HCT116 (cell line): ENCODE results near the gene EFR3B. TPM values are rescaled to one million over a fixed set of nuclear protein-coding genes. Genes with fewer than 3 reads are reported as not detected.

Experiments used
- ATAC-seq: fragments of 200-7000 bp; cut with Tn5 transposase; 2 replicates; pipeline ENCODE4 v1.9.1; 2020; ENCODE audit warnings: mild to moderate bottlenecking, moderate library complexity
- Bru-seq: library from RNA; stranded (reverse); fragments of 400-500 nt; gene quantifications from one replicate; lab custom pipeline; 2021; lab: Mats Ljungman, UMichigan
- BruChase-seq, 2 experiments: library from RNA; stranded (reverse); fragments of 400-500 nt; gene quantifications; one replicate each; lab custom pipeline; 2021; lab: Mats Ljungman, UMichigan
- BruUV-seq: library from RNA; stranded (reverse); fragments of 400-500 nt; replicated peaks from 2 replicates; lab custom pipeline; 2021; lab: Mats Ljungman, UMichigan
- CTCF ChIA-PET: fragments of 300-600 bp; sonication (Branson Sonifier 250); formaldehyde crosslinking; loops from one replicate; lab custom pipeline; 2021; ENCODE audit warnings: antibody characterized with exemption; lab: Charles Lee
- POLR2A ChIA-PET: fragments of 300-600, 350-600 bp; sonication (Branson Sonifier 250); formaldehyde crosslinking; loops from one replicate; lab custom pipeline; 2021; ENCODE audit warnings: antibody characterized with exemption; lab: Charles Lee
- RAD21 ChIA-PET, 2 experiments: fragments of 300-600 bp; sonication (Branson Sonifier 250); formaldehyde crosslinking; loops; one replicate each; lab custom pipeline; 2023; ENCODE audit warnings: low total read pairs in 2 of 2; ENCODE audit not compliant: uncharacterized antibody in 2 of 2, unreplicated experiment in 2 of 2, low non-redundant PET in 1 of 2; lab: Charles Lee
- DNase-seq: peaks from one replicate; pipeline ENCODE4 v3.0.0-alpha.2; 2010; ENCODE audit warnings: low read depth, low spot score
- H2AFZ ChIP-seq: fragments of 200-600 bp; shearing (Covaris generic), sonication (generic); 2 replicates; pipeline ENCODE4 v1.6.1; 2017; ENCODE audit warnings: low read depth, mixed run types, mixed read lengths, antibody characterized with exemption, low read length; ENCODE audit not compliant: poor library complexity, severe bottlenecking
- H3K27ac ChIP-seq: 2 replicates; pipeline ENCODE4 v1.5.1; 2012; ENCODE audit warnings: low read depth, low read length
- H3K27me3 ChIP-seq: fragments of 200-600 bp; sonication (generic); 2 replicates; pipeline ENCODE4 v1.6.1; 2016; ENCODE audit warnings: mixed run types, low read length, mixed read lengths; ENCODE audit not compliant: insufficient read depth
- H3K36me3 ChIP-seq, 2 experiments: fragments of 200-500 bp in 1 of 2; fragments of 200-600 bp in 1 of 2; sonication (Bioruptor generic) in 1 of 2; sonication (generic) in 1 of 2; 2 replicates each; pipeline versions ENCODE4 v1.5.1 to v1.6.1; 2014 to 2016; ENCODE audit warnings: low read length in 2 of 2, inconsistent platforms in 1 of 2, mixed read lengths in 1 of 2, mixed run types in 1 of 2; ENCODE audit not compliant: insufficient read depth in 2 of 2, control insufficient read depth in 1 of 2
- H3K4me1 ChIP-seq, 2 experiments: fragments of 200-600 bp in 1 of 2; sonication (generic) in 1 of 2; 2 replicates each; pipeline versions ENCODE4 v1.5.1 to v1.6.1; 2012 to 2017; ENCODE audit warnings: low read length in 2 of 2, inconsistent platforms in 1 of 2, mild to moderate bottlenecking in 1 of 2, mixed read lengths in 1 of 2, mixed run types in 1 of 2, moderate library complexity in 1 of 2; ENCODE audit not compliant: insufficient read depth in 2 of 2, control insufficient read depth in 1 of 2
- H3K4me2 ChIP-seq: fragments of 200-600 bp; sonication (generic); 2 replicates; pipeline ENCODE4 v1.6.1; 2017; ENCODE audit warnings: mixed run types, low read length, mixed read lengths
- H3K4me3 ChIP-seq, 2 experiments: fragments of 200-600 bp in 1 of 2; sonication (generic) in 1 of 2; replicated peaks in 1 of 2; 2 replicates each; pipeline ENCODE4 v1.5.1; 2011 to 2016; ENCODE audit warnings: low read length in 2 of 2, control low read depth in 1 of 2, low read depth in 1 of 2, mild to moderate bottlenecking in 1 of 2, mixed read lengths in 1 of 2, mixed run types in 1 of 2
- H3K79me2 ChIP-seq: fragments of 200-600 bp; sonication (generic); 2 replicates; pipeline ENCODE4 v1.6.1; 2017; ENCODE audit warnings: mild to moderate bottlenecking, mixed run types, low read length, moderate library complexity, mixed read lengths; ENCODE audit not compliant: insufficient read depth
- H3K9ac ChIP-seq: fragments of 200-600 bp; sonication (generic); 2 replicates; pipeline ENCODE4 v1.6.1; 2016; ENCODE audit warnings: low read length, mixed read lengths
- H3K9me2 ChIP-seq: fragments of 200-600 bp; sonication (generic), shearing (Covaris generic); 2 replicates; pipeline ENCODE4 v1.6.1; 2017; ENCODE audit warnings: mixed run types, mild to moderate bottlenecking, moderate library complexity; ENCODE audit not compliant: insufficient read depth
- H3K9me3 ChIP-seq, 2 experiments: fragments of 200-500 bp in 1 of 2; fragments of 200-600 bp in 1 of 2; sonication (Bioruptor generic) in 1 of 2; sonication (generic) in 1 of 2; 2 replicates each; pipeline ENCODE4 v1.6.1; 2014 to 2017; ENCODE audit warnings: low read length in 2 of 2, mixed read lengths in 2 of 2, inconsistent platforms in 1 of 2, low read depth in 1 of 2, mild to moderate bottlenecking in 1 of 2, mixed run types in 1 of 2, moderate library complexity in 1 of 2; ENCODE audit not compliant: control insufficient read depth in 1 of 2, insufficient read depth in 1 of 2
- H4K20me1 ChIP-seq: fragments of 200-600 bp; sonication (generic), shearing (Covaris generic); 2 replicates; pipeline ENCODE4 v1.6.1; 2017; ENCODE audit warnings: mixed run types, mild to moderate bottlenecking, moderate library complexity; ENCODE audit not compliant: insufficient read depth
- CBX3 ChIP-seq: IDR thresholded peaks from 2 replicates; pipeline ENCODE4 v1.6.1; 2012; ENCODE audit warnings: low read depth
- CEBPB ChIP-seq: IDR thresholded peaks from 2 replicates; pipeline ENCODE4 v1.6.1; 2012; ENCODE audit warnings: low read depth
- CTCF ChIP-seq, 3 experiments: fragments of 200-600 bp in 1 of 3; sonication (generic) in 1 of 3; IDR thresholded peaks in 2 of 3; conservative IDR thresholded peaks in 1 of 3; 2 replicates each; pipeline ENCODE4 v1.5.1; 2012 to 2017; ENCODE audit warnings: low read depth in 2 of 3, low read length in 2 of 3, antibody characterized with exemption in 1 of 3, borderline replicate concordance in 1 of 3, control low read depth in 1 of 3, mild to moderate bottlenecking in 1 of 3, mixed read lengths in 1 of 3, mixed run types in 1 of 3, moderate library complexity in 1 of 3; ENCODE audit not compliant: insufficient read depth in 1 of 3
- EGR1 ChIP-seq: IDR thresholded peaks from 2 replicates; pipeline ENCODE4 v1.6.1; 2012; ENCODE audit warnings: low read depth
- EZH2phosphoT487 ChIP-seq: fragments of 200-600 bp; IDR thresholded peaks from 2 replicates; pipeline ENCODE4 v1.6.1; 2018; ENCODE audit warnings: antibody characterized with exemption, borderline replicate concordance
- SRF ChIP-seq: IDR thresholded peaks from 2 replicates; pipeline ENCODE4 v1.6.1; 2012; ENCODE audit warnings: low read depth
- TCF7L2 ChIP-seq: IDR thresholded peaks from 2 replicates; pipeline ENCODE4 v1.7.0; 2011; ENCODE audit warnings: borderline replicate concordance, inconsistent platforms; ENCODE audit not compliant: insufficient read depth, insufficient read length; ENCODE audit errors: extremely low read depth
- YY1 ChIP-seq: IDR thresholded peaks from 2 replicates; pipeline ENCODE4 v1.6.1; 2011; ENCODE audit warnings: low read length, low read depth, moderate library complexity, mild to moderate bottlenecking; ENCODE audit not compliant: insufficient replicate concordance; ENCODE audit errors: extremely low read depth
- intact Hi-C: fragments of 100-400 bp; cut with micrococcal nuclease; formaldehyde crosslinking; loops from 2 replicates; pipeline ENCODE4 v1.10.0; 2022
- long read RNA-seq: library from polyadenylated mRNA; unstranded; transcript quantifications from one replicate; pipeline ENCODE4 v2.0.0, GENCODE V29; 2021; ENCODE audit not compliant: unreplicated experiment
- polyA plus RNA-seq: library from polyadenylated mRNA; unstranded; fragments of >200 nt; gene quantifications from 2 replicates; pipeline ENCODE4 v1.2.1, GENCODE V29; 2012; ENCODE audit warnings: missing spikeins
- total RNA-seq: library from RNA; stranded (reverse); gene quantifications from one replicate; pipeline ENCODE4 v1.2.1, GENCODE V29; 2021; ENCODE audit not compliant: unreplicated experiment

Gene EFR3B, protein sequence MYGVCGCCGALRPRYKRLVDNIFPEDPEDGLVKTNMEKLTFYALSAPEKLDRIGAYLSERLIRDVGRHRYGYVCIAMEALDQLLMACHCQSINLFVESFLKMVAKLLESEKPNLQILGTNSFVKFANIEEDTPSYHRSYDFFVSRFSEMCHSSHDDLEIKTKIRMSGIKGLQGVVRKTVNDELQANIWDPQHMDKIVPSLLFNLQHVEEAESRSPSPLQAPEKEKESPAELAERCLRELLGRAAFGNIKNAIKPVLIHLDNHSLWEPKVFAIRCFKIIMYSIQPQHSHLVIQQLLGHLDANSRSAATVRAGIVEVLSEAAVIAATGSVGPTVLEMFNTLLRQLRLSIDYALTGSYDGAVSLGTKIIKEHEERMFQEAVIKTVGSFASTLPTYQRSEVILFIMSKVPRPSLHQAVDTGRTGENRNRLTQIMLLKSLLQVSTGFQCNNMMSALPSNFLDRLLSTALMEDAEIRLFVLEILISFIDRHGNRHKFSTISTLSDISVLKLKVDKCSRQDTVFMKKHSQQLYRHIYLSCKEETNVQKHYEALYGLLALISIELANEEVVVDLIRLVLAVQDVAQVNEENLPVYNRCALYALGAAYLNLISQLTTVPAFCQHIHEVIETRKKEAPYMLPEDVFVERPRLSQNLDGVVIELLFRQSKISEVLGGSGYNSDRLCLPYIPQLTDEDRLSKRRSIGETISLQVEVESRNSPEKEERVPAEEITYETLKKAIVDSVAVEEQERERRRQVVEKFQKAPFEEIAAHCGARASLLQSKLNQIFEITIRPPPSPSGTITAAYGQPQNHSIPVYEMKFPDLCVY
- 0.96 TPM for total RNA-seq
- polyA plus RNA-seq = 0.19 and 0.39 TPM in 2 replicates
- percentile 18 among the genes with signal in this experiment for Bru-seq, nascent RNA
- percentile 20 among the genes with signal in this experiment for BruChase-seq, experiment 1, labeled RNA remaining after a 6-hour chase
- BruChase-seq, experiment 2, labeled RNA remaining after a 2-hour chase = percentile 22 among the genes with signal in this experiment
- long read RNA-seq, partial matches to known transcripts = 1 of 2 reads
- long read RNA-seq, other reads (novel, unspliced or antisense) = 1 of 2 reads

- intact Hi-C loops = loop anchor here (5.0 kb wide), 1 partner anchor 65 kb away; no protein-coding TSS in a partner anchor
Observed at GRCh38 chr2:25041928-25042320, at the start of gene EFR3B. Gene EFR3B (plus strand): TSS chr2:25042076. CDS start chr2:25042313, 237 bp downstream.

More at GRCh38 chr2:25041928-25042320, at the start of gene EFR3B:
- peak within 1 kb of the TSS; percentile 92 for H2AFZ ChIP-seq
- H3K9me2 ChIP-seq = no peaks in the 10 kb centered on the region
- POLR2A ChIA-PET = no interaction called here
- H3K27me3 ChIP-seq = peaks cover 29% of the 10 kb centered on the region; the same call in 1 of the 2 replicates
- H3K36me3 ChIP-seq = no peaks in the 10 kb centered on the region
- DNase-seq = peak; percentile 68
- H3K4me3 ChIP-seq = peak within 1 kb of the TSS; percentile 50 to 68
- peak within 1 kb of the TSS; percentile 40; the same call in 1 of the 2 replicates for H3K9ac ChIP-seq
- H4K20me1 ChIP-seq = no peaks in the 10 kb centered on the region
- CTCF ChIA-PET = interaction anchor here (1.0 to 1.6 kb wide), 3 partner anchors 10 to 87 kb away, joined by 3 to 15 read pairs (median 5); no protein-coding TSS in a partner anchor
- H3K4me2 ChIP-seq = peak within 1 kb of the TSS; percentile 100
- RAD21 ChIA-PET = interaction anchor here in 1 of 2 experiments (0.6 kb wide), 1 partner anchor 575 kb away, joined by 3 read pairs; no protein-coding TSS in a partner anchor
- H3K27ac ChIP-seq = peak within 1 kb of the TSS; percentile 43; the same call in 1 of the 2 replicates
- H3K4me1 ChIP-seq = peaks cover 21 to 26% of the 10 kb centered on the region in 2 experiments
- no peak for TF ChIP-seq CEBPB
- TF ChIP-seq EZH2phosphoT487 = no peak
- no peak for TF ChIP-seq YY1
- TF ChIP-seq CBX3 = no peak
- no peak for TF ChIP-seq SRF
- peak; percentile 75 for TF ChIP-seq TCF7L2
- peak; percentile 43; the same call in 1 of the 2 replicates for TF ChIP-seq EGR1
- no peak for TF ChIP-seq CTCF (IDR thresholded peaks at IDR 0.05 in 2 of 3, conservative IDR thresholded peaks at IDR 0.05 in 1 of 3; ENCODE audit: borderline replicate concordance in 1 of 3, insufficient read depth in 1 of 3, low read depth in 2 of 3, low read length in 2 of 3)
- ATAC-seq = peak; percentile 98
- H3K79me2 ChIP-seq = no peaks in the 10 kb centered on the region
- no peaks in the 10 kb centered on the region for H3K9me3 ChIP-seq
- BruUV-seq = no TSS peak
